Lower leg skin (tissue), 4 donors: Measurements from ENCODE around the gene NFATC2. TPM values are rescaled to one million over a fixed set of nuclear protein-coding genes. Genes with fewer than 3 reads are reported as not detected.

Experiments used
- DNase-seq, 2 donors: peaks; one replicate each; pipeline ENCODE4 v3.0.0-alpha.2; 2019; ENCODE audit warnings: low spot score in 2 of 2
- H3K4me3 ChIP-seq: fragments of 200-600 bp; sonication (generic); 2 replicates; pipeline ENCODE4 v1.5.1; 2017; ENCODE audit warnings: mild to moderate bottlenecking, low read depth; ENCODE audit not compliant: poor library complexity, severe bottlenecking
- POLR2A ChIP-seq, 2 donors: fragments of 450-650 bp; IDR thresholded peaks; one replicate each; pipeline ENCODE4 v1.6.1; 2016 to 2017; ENCODE audit warnings: antibody characterized with exemption in 2 of 2, mild to moderate bottlenecking in 1 of 2, moderate library complexity in 1 of 2
- WGBS, 2 donors: methylation state at CpG; one replicate each; pipeline ENCODE4 v1.1.5; 2018; 5-methylcytosine and 5-hydroxymethylcytosine counted together
- intact Hi-C: fragments of 100-400 bp; cut with DNase I; formaldehyde crosslinking; loops from one replicate; pipeline ENCODE4 v1.15.0; 2023; ENCODE audit warnings: low total_unique reads
- total RNA-seq, 4 donors: library from RNA; depleted of rRNA; stranded (reverse); fragments of >200 nt; gene quantifications; one replicate each; pipeline ENCODE4 v1.1.0, GENCODE V29; 2016
- TF ChIP-seq, protein P1 (sequence below), 3 donors: fragments of 450-650 bp; IDR thresholded peaks; one replicate each; pipeline ENCODE4 v1.5.1; 2016; ENCODE audit warnings: antibody characterized with exemption in 3 of 3, mild to moderate bottlenecking in 3 of 3, moderate library complexity in 2 of 3

The NFATC2 gene
- total RNA-seq, 4 donors from 2014 or later = 4.0 to 10.4 (median 5.1) TPM

DNA sequence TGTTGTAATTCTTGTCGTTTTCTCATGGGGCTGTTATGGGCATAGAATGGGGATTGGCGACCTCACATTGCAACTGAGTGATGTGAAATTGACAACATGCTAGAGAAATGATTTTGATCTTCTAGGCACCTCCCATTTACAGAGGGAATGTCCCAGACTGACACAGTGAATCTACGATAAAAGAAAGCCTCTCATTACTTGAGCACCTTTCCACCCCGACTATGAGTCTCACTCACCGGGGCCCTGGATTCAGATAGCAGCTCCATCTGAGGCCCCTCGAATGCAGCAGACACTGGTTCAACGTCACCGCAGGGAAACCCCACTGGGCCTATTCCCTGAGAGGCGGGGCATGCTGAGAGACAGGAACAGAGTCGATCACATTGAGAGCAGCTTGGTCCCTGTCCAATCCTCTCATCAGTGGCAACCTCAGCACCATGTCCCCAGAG lies 49.1 kb downstream of the NFATC2 start:
- no peak for TF ChIP-seq POLR2A (IDR thresholded peaks at IDR 0.05)
- TF ChIP-seq, protein P1, sequence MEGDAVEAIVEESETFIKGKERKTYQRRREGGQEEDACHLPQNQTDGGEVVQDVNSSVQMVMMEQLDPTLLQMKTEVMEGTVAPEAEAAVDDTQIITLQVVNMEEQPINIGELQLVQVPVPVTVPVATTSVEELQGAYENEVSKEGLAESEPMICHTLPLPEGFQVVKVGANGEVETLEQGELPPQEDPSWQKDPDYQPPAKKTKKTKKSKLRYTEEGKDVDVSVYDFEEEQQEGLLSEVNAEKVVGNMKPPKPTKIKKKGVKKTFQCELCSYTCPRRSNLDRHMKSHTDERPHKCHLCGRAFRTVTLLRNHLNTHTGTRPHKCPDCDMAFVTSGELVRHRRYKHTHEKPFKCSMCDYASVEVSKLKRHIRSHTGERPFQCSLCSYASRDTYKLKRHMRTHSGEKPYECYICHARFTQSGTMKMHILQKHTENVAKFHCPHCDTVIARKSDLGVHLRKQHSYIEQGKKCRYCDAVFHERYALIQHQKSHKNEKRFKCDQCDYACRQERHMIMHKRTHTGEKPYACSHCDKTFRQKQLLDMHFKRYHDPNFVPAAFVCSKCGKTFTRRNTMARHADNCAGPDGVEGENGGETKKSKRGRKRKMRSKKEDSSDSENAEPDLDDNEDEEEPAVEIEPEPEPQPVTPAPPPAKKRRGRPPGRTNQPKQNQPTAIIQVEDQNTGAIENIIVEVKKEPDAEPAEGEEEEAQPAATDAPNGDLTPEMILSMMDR (IDR thresholded peaks at IDR 0.05) = no peak
- intact Hi-C loops = no loop called here
- WGBS, 2 donors = 79 to 85% methylated on average over 10 of the region's 10 CpGs
- no peak overlapping the region for H3K4me3 ChIP-seq
- DNase-seq = peak in 1 of 2 donors; percentile 75

DNA sequence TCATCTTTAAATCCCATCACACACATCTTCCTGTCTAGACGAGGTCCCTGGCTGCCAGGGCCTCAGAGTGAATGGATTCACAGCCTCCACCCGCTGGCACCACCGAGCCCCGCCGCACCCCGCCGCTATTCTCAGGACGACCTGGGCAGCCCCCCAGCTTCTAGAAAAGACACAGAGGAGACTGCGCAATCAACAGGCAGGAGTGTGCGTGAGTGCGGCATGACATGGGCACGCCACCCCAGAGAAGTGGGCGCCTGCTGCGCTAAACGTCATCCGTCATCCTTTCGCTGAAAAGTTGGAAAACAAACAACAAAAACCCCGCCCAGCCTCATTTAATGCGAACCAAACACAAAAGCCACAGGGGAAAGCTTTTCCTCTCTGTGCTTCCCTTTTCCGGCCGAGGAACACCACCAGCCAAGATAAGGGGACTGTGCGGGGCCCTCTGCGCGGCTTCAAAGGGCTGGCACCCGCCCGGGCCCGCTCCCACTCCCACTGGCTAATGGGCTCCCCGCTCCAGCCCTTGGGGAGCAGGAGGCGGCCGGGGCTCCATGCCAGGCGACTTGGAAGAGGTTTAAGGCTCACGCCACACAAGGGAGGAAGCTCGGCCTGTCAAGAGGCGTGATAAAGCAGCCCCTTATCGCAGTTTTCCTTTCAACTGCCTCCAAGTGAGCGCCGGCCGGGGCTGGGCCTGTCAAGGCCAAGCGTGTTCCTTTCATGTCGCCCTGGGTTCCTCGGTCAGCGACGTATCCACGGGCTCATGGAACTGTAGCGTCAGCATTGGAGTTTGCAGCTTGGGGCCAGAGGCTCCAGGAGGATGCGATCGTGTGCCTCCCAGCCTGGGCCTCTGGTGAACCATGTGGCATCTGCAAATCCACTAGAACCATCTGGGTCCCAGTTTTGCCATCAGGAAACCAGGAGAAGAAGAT lies 50.1 kb downstream of the NFATC2 start:
- TF ChIP-seq, protein P1 (IDR thresholded peaks at IDR 0.05) = no peak
- TF ChIP-seq POLR2A (IDR thresholded peaks at IDR 0.05) = no peak
- intact Hi-C loops = no loop called here
- no peak overlapping the region for H3K4me3 ChIP-seq

DNA sequence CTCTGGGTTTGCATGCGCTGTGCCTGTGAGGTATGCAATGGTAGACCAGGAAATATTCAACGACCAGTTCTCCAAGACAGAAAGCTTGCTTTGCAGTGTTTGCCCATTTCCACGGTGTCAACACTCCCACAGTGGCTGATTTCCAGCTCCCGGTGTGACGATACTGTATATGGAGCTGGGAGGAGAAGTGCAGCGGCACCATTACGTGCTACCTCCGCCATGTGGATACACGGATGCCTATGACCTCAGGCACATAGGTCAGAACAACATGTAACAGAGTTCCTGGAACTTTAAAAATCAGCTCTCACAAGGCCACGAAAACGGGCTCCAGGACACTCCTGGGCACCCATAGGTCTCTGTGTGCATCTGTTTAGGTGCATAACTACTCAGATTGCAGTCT lies 51.1 kb downstream of the NFATC2 start:
- H3K4me3 ChIP-seq = no peak overlapping the region
- TF ChIP-seq, protein P1 (IDR thresholded peaks at IDR 0.05) = no peak
- no peak for TF ChIP-seq POLR2A (IDR thresholded peaks at IDR 0.05)
- WGBS, 2 donors = 78 to 82% methylated on average over 11 of the region's 11 CpGs
- DNase-seq = peak in 1 of 2 donors; percentile 65
- intact Hi-C loops = no loop called here

More for the DNA sequence above, 50.1 kb downstream of the NFATC2 start:
- WGBS, 2 donors = 7 to 8% methylated on average over 32 to 47 of the region's 47 CpGs
- peak in 1 of 2 donors; percentile 87 for DNase-seq

DNA sequence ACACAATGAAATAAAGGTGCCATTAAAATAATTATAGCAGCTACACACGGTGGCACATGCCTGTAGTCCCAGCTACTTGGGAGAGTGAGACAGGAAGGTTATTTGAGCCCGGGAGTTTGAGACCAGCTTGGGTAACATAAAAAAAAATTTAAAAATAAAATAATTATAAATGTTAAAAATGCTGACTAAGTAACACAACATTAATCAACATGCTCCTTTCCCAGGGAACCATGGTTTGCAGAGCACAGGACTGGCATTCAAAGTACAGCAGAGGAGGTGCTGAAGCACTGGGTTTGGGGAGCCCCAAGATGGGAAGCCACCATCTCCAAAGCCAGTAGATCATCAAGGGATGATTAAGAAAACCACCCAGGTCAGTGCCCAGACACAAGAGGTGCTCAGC lies 51.9 kb downstream of the NFATC2 start:
- 83 to 89% methylated on average over 2 of the region's 2 CpGs for WGBS, 2 donors
- no peak overlapping the region for H3K4me3 ChIP-seq
- intact Hi-C loops = no loop called here
- no peak for TF ChIP-seq POLR2A (IDR thresholded peaks at IDR 0.05)
- TF ChIP-seq, protein P1 (IDR thresholded peaks at IDR 0.05) = no peak
- DNase-seq = no peak

DNA sequence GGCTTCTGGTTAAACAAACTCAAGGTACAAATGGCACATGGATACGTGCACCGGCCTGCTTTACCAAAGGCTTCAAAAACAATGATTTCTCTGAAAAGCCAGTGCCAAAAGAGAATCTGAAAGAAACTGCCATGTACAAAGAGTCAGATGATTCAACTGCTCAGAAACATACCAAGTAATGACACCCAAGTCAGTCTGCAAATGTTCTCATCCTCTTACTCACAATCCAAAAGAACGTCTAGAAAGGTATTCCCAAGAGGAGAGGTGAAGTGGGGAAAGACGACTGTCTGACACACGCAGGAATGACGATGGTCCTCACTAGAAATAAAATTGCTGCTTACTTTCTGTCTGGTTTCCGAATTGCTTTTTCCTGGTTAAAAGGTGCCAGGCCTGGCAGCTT lies 52.9 kb downstream of the NFATC2 start:
- DNase-seq = no peak
- 92 to 94% methylated on average over 7 of the region's 7 CpGs for WGBS, 2 donors
- intact Hi-C loops = no loop called here
- TF ChIP-seq, protein P1 (IDR thresholded peaks at IDR 0.05) = no peak
- TF ChIP-seq POLR2A (IDR thresholded peaks at IDR 0.05) = no peak
- no peak overlapping the region for H3K4me3 ChIP-seq
